ENCODE measurements around the gene KRTDAP.

KRTDAP gene

DNA sequence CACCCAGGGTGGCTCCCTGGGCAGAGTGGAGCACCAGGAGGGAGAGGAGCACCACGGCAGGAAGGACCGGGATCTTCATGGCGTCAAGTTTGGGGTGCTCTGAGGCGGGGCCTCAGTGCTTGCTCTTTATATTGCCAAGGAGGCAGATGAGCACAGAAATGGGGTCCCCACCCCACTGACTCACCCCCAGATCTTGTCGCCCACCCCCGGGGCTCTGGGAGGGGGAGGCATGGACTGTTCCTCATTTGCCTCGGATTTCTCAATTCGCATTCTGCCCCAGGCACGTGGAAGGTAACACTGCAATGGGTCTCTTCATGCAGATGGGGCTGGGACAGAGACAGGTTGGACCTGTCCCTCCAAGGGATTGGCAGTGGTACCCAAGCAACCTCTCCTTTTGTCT is at the start of gene KRTDAP:
Gene KRTDAP (minus strand): TSS at position 101 of the 400 bp plus-strand sequence. CDS start 22 bp downstream, at position 79.
- DNase-seq (ENCODE audit: low read depth in 2 of 2): no peak

GRCh38 chr19:35539850-35540249 is 49.6 kb upstream of the KRTDAP start:
- no peak for DNase-seq (ENCODE audit: low read depth in 2 of 2)

- no peak for DNase-seq (ENCODE audit: low read depth in 2 of 2)
Observed at GRCh38 chr19:35539314-35539713, 49.0 kb upstream of the KRTDAP start.

DNA sequence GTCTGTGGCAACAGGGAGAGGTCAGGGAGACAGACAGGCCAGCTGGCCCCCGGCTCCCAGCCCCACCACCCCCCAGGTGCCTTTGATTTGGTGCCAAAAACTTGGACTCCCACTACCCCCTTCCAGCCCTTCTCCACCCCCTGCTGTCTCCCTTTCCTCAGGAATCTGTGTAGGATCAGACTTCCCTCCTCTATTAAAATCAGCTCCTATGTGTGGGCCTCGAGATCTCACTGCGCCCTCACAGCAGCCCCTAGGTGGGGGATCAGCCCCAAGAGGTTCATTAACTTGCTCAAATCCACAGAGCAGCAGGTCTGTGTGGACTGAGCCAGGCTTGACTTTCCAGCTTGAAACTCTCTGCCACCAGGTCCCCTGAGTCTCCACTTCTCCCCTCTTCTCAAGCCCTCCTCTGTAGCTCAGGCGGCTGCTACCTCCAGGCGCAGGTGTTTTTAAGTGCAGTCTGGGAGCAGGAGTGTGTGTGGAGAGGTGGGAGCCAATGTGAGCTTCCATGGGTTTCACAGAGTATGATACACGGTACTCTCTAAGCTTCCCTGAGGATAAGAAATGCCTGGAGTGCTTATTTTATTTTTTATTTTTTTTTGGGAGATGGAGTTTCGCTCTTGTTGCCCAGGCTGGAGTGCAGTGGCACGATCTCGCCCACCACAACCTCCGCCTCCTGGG is 44.7 kb upstream of the KRTDAP start:
- no peak for DNase-seq (ENCODE audit: low read depth in 2 of 2)

- peak in 1 of 2 donors; percentile 21 for DNase-seq (ENCODE audit: low read depth in 2 of 2)
Observed at GRCh38 chr19:35533822-35534392, 43.6 kb upstream of the KRTDAP start.

DNA sequence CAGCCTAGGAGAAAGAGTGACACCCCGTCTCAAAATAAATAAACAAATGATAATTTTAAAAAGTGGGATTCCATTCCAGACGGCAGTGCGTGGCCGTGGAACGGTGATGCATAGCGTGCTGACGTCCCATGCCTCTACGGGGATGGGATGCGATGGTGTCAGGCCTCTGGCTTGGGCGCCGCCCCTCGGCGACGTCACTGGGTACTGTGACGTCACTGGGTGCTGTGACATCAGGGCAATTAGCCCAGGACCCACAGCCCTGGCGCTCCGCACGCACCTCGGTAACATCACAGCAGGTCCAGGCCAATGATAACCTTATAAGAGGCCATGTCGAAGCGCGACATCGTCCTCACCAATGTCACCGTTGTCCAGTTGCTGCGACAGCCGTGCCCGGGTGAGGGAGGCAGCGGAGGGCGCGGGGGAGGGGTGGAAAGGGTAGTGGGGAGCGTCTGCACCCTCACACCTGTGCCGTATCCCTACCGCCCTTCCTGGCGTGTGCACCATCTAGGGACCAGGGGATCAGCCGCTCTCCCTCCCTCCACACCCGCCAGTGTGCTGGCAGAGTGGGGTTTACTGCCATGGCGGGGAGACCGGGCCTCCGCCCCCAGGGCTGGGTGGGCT is 43.0 kb upstream of the KRTDAP start, which contains the start of gene GAPDHS:
Gene GAPDHS (plus strand): TSS at position 256 of the 621 bp plus-strand sequence. CDS start 72 bp downstream, at position 328.
- DNase-seq (ENCODE audit: low read depth in 2 of 2): no peak

- DNase-seq (ENCODE audit: low read depth in 2 of 2): no peak
Observed at GRCh38 chr19:35531291-35531690, 41.0 kb upstream of the KRTDAP start.

GRCh38 chr19:35529241-35530218 is 39.3 kb upstream of the KRTDAP start:
- DNase-seq (ENCODE audit: low read depth in 2 of 2): no peak

GRCh38 chr19:35528218-35529038 is 38.2 kb upstream of the KRTDAP start, which contains the start of gene SBSN:
TSS of gene SBSN (minus strand) at chr19:35528311. CDS start at chr19:35528281, 30 bp downstream.
- DNase-seq (ENCODE audit: low read depth in 2 of 2): no peak

DNA sequence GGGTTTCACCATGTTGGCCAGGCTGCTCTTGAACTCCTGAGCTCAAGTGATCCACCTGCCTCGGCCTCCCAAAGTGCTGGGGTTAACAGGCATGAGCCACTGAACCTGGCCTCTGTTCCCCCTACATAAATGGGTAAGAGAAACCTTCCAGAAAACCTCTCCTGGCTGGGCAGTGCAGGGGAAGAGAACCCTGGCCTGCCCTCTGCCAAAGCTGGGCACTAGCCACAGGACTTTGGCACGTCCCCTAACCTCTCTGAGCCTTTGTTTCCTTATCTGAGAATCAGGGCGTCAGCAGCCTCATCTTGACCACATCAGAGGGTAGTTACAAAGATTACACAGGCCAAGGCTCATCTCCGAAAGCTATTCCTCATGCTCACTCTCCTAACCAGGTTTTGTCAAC is 35.6 kb upstream of the KRTDAP start:
- DNase-seq (ENCODE audit: low read depth in 2 of 2): no peak

- DNase-seq (ENCODE audit: low read depth in 2 of 2): no peak
Observed at GRCh38 chr19:35524181-35524837, 34.0 kb upstream of the KRTDAP start.

DNA sequence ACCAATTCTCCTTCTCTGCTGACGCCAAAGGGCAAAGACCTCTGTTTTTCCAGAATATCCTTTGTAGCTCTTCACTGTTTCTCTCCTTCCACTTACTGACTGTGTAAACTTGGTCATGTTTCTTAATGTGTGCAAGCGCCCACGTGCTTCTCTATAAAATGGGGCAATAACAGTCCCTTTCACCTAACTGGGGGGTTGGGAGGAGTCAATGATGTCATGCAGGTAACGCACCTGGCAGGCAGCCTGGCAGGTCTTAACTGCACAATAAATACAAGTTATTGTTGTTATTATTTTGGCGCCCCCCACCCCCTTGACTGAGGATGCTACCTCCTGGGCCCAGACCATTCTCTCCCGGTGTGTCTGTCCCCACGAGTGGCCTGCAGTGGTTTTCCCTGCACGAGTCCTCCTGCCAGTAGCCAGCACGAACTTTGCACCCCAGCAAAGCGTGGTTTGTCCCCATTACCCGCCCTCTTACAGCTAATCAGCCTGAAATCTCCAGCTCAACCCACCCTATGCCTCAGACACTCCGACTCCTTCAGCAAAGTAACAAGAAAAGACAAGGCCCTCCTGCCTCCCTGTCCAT is 32.6 kb upstream of the KRTDAP start:
- no peak for DNase-seq (ENCODE audit: low read depth in 2 of 2)

DNA sequence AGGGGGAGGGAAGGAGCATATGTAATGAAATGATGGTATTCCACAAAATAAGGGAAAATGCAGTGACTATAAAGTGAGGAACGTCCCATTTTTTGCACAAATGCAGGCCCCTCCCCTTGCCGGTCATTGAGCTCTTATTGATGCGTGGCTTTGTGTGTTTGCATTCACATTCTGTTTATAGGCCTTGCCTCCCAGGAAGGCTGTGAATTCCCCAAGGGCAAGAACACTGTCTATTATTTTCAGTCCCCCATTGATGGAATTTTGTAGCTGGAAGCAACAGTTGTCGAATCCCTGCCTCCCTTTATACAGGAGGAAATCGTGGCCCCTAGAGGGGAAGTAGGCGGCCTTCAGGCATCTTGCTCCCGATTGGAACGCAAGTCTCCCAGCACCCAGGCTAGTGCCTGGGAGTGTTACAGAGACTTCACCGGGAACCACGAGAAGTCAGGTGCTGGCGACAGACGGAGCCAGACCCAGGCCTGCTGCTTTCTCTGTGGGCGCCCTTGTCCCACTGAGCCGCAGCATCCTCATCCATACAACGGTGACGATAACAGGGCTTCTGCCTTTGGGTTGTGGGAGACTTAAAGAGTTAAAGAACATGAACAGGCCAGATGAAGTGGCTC is 31.0 kb upstream of the KRTDAP start:
- DNase-seq (ENCODE audit: low read depth in 2 of 2): no peak

DNA sequence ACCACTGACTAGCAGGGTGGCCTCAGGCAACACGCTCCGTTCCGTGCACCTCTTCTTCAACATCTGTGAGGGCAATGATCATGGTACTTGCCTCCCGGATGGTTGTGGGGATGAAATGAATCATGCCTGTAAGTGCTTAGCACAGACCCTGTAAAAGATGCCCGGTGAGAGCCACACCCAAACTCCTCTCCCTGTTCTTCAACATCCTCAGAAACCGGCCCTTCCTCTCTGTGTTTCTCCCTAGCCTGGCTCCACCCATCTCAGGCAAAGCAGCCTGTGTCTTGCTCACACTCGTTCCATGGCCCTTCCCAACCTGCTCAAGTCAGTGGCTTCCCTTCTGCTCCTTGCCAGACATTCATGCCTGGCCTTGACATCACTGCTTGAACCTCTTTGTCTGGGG is 29.0 kb upstream of the KRTDAP start:
- no peak for DNase-seq (ENCODE audit: low read depth in 2 of 2)

- DNase-seq (ENCODE audit: low read depth in 2 of 2): no peak
Observed at GRCh38 chr19:35518313-35518712, 28.0 kb upstream of the KRTDAP start.

DNA sequence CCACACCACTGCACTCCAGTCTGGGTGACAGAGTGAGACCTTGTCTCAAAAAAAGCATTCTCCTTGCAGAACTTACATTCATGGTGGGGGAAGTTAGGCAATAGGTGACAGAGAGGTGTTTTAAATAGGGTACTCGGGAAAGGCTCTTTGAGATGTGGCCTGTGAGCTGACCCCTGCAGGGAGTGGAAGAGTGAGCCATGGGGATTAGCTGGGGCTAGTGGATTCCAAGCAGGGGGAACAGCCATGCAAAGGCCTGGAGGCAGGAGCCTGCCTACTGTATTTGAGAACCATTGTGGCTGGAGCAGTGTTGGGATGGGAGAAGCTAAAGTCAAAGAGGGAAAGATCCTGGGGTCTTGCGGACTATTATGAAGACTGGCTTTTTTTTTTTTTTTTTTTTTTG is 27.1 kb upstream of the KRTDAP start:
- no peak for DNase-seq (ENCODE audit: low read depth in 2 of 2)

- no peak for DNase-seq (ENCODE audit: low read depth in 2 of 2)
Observed at GRCh38 chr19:35516310-35516709, 26.0 kb upstream of the KRTDAP start.

DNA sequence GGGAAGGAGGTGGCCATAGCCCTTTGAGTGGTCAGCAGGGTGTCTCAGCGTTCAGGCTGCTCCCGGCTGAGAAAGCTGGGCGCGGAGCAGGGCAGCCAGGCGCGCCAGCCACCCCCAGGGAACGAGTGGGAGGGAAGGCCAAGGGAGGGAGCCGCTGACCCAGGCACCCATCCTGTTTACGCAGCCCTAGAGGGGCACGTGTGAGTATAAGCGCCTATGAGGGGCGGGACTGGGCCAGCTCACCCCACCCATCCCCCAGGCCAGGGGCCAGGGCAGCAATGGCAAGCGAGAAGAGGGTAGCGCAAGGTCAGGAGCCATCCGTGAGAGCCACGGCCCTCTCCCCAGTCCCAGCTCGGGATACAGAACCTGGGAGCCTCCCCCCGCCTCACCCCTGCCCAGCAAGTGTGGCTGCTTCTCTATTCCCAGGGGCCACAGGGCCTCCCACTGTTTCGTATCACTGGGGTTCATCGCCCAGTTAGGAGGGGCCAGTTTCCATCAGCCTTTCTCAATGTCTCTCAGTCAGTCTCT is 24.1 kb upstream of the KRTDAP start:
- DNase-seq (ENCODE audit: low read depth in 2 of 2): no peak

DNA sequence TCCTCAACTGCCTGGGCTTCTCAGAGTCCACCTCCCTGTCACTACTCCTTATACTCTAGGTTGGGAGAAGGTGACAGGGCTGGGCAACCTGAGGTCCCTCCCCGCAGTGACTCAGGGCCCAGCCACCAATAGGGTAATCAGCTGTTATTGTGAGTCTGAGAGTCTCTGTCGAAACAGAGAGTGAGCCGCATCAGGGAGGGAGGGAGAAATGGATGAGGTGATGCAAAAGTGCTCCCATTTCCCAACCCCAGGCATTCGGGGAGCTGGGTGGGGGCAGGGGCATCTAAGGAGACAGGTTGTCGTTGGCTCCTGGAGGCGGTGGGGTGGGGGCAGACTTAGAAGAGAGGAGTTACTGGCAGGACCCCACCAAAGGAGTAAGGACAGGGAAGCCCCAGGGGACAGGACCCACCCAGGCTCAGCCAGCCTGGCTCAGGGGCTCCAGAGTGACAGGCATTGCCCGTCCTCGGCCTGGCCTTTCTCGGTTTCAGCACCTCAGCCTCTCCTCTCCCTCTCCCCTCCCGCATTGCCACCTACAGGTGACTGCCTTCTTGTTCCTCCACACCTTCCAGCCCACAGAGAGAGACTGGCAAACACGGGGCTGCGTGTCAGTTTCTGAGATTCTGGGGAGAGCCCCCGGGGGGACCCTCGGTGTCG is 23.5 kb upstream of the KRTDAP start, which contains the start of gene DMKN:
Gene DMKN (minus strand): TSS at position 22 of the 654 bp plus-strand sequence. CDS start 174 bp downstream, outside the sequence.
- DNase-seq (ENCODE audit: low read depth in 2 of 2): no peak
